GM10248 (cell line): ENCODE data around the gene RBM26.

Experiments used
- CTCF ChIA-PET: fragments of 300-600 bp; sonication (Branson Sonifier 250); formaldehyde crosslinking; extraction: SDS; loops from one replicate; lab custom pipeline; 2021; ENCODE audit warnings: antibody characterized with exemption; lab: Yijun Ruan, JAX
- POLR2A ChIA-PET: fragments of 350-650 bp; sonication (Branson Sonifier 250); formaldehyde crosslinking; extraction: SDS; loops from one replicate; lab custom pipeline; 2020; ENCODE audit warnings: antibody characterized with exemption; lab: Yijun Ruan, JAX
- DNase-seq: peaks from one replicate; pipeline ENCODE4 v3.0.0; 2012; ENCODE audit errors: extremely low spot score
- TF ChIP-seq, protein P1 (sequence below): IDR thresholded peaks from 2 replicates; pipeline ENCODE4 v1.5.1; 2012; ENCODE audit warnings: mild to moderate bottlenecking, low read depth; ENCODE audit errors: extremely low read depth, missing control alignments, control extremely low read depth

RBM26 gene

GRCh38 chr13:79440958-79441528, 35.0 kb upstream of the RBM26 start:
- POLR2A ChIA-PET: no interaction called here
- no peak for DNase-seq
- TF ChIP-seq, protein P1, sequence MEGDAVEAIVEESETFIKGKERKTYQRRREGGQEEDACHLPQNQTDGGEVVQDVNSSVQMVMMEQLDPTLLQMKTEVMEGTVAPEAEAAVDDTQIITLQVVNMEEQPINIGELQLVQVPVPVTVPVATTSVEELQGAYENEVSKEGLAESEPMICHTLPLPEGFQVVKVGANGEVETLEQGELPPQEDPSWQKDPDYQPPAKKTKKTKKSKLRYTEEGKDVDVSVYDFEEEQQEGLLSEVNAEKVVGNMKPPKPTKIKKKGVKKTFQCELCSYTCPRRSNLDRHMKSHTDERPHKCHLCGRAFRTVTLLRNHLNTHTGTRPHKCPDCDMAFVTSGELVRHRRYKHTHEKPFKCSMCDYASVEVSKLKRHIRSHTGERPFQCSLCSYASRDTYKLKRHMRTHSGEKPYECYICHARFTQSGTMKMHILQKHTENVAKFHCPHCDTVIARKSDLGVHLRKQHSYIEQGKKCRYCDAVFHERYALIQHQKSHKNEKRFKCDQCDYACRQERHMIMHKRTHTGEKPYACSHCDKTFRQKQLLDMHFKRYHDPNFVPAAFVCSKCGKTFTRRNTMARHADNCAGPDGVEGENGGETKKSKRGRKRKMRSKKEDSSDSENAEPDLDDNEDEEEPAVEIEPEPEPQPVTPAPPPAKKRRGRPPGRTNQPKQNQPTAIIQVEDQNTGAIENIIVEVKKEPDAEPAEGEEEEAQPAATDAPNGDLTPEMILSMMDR: no peak
- CTCF ChIA-PET: interaction anchor here (1.1 to 2.6 kb wide), 5 partner anchors 8 to 101 kb away, joined by 3 to 14 read pairs (median 4); no protein-coding TSS in a partner anchor

DNA sequence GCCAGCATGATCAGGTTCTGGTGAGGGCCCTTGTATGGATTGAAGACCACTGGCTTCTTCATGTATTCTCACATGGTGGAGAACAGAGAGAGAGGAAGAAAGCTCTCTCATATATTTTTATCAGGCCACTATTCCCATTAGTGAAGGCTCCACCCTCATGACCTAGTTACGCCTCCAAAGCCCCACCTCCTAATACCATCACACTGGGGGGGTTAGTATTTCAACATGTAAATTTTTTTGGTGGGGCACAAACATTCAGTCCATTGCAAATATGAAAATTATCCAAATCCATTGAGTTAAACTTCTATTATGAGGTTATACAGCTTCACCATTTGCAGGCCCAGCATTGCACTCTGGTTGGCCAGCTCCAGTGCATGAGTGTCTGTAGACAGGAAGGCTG, 33.2 kb upstream of the RBM26 start:
- CTCF ChIA-PET: interaction anchor here (0.6 to 1.6 kb wide), 4 partner anchors 15 to 101 kb away, joined by 3 to 7 read pairs (median 4); no protein-coding TSS in a partner anchor
- no peak for DNase-seq
- TF ChIP-seq, protein P1: no peak
- POLR2A ChIA-PET: no interaction called here

GRCh38 chr13:79435561-79435990, 29.5 kb upstream of the RBM26 start:
- POLR2A ChIA-PET: no interaction called here
- TF ChIP-seq, protein P1: no peak
- CTCF ChIA-PET: no interaction called here
- DNase-seq: no peak

DNA sequence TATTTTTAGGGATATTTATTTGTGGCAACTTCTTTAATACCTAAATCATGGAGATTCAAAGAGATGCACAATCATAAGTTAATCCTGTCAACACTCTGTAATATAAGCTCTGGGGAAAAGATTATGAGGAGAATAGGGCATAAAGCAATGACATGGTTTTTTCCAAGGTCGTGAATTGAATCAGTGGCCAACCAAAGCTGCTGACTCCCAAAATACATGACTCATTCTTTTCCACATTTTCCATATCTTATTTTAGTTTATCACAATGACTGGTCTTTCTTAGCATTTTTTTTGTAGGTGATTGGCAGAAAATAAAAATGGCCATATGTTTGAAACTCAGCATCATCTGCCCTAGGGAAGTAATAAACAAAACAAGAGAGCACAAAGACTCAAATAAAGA, 28.5 kb upstream of the RBM26 start:
- ChIA-PET POLR2A (no interaction called here), CTCF (interaction anchor here (3.4 kb wide), 1 partner anchor 11 kb away, joined by 26 read pairs; no protein-coding TSS in a partner anchor)
- TF ChIP-seq, protein P1: no peak
- no peak for DNase-seq

DNA sequence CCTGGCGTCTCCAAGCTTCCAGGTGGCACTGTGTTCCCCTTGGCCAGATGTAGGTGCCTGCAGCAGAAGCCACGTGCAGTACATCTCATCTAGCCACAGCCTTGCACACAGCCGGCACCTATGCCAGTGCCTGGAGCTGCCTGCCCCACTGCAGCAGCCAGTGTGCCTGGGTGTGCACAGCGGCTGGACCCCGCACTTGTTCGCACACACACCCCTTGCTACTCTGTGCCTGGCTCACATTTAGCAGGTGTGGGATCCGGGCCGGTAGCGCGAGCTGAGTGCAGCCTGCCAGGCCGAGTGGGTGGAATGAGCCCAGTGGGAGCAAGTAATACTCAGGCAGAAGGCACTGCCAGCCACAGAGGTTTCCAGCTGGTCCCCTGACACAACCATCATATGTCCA, 26.9 kb upstream of the RBM26 start:
- TF ChIP-seq, protein P1: no peak
- CTCF ChIA-PET: interaction anchor here (1.8 to 3.4 kb wide), 4 partner anchors 9 to 107 kb away, joined by 4 to 26 read pairs (median 9); no protein-coding TSS in a partner anchor
- POLR2A ChIA-PET: interaction anchor here (0.5 to 0.6 kb wide), 2 partner anchors 25 to 31 kb away, joined by 3 to 9 read pairs; no protein-coding TSS in a partner anchor
- DNase-seq: no peak

- ChIA-PET POLR2A (no interaction called here), CTCF (interaction anchor here (1.8 to 3.4 kb wide), 4 partner anchors 9 to 108 kb away, joined by 4 to 26 read pairs (median 9); no protein-coding TSS in a partner anchor)
- no peak for DNase-seq
- TF ChIP-seq, protein P1: no peak
Measured at GRCh38 chr13:79432086-79432485, 26.0 kb upstream of the RBM26 start.
